Spinal cord (tissue), 10 donors: ENCODE data around the gene POLR3K. TPM values are rescaled to one million over a fixed set of nuclear protein-coding genes. Genes with fewer than 3 reads are reported as not detected.
"Not testable (repeated sequence)": the region's sequence is repeated elsewhere in the genome, so short reads cannot be mapped to it uniquely, and the experiment has no call there.

ENCODE experiments used
- DNase-seq, 6 donors: peaks; one replicate each; pipeline versions ENCODE4 v3.0.0 to v3.0.0-alpha.2; 2013 to 2015; ENCODE audit warnings: low spot score in 6 of 6, low read depth in 4 of 6
- H3K27ac ChIP-seq: one replicate; pipeline ENCODE4 v1.5.1; 2013; ENCODE audit warnings: low read depth, low read length, control low read depth
- H3K27me3 ChIP-seq: one replicate; pipeline ENCODE4 v1.6.1; 2013; ENCODE audit warnings: low read length; ENCODE audit not compliant: control insufficient read depth, insufficient read depth
- H3K36me3 ChIP-seq: one replicate; pipeline ENCODE4 v1.6.1; 2013; ENCODE audit warnings: low read length; ENCODE audit not compliant: control insufficient read depth, insufficient read depth
- H3K4me1 ChIP-seq: one replicate; pipeline ENCODE4 v1.6.1; 2013; ENCODE audit warnings: low read length; ENCODE audit not compliant: control insufficient read depth, insufficient read depth
- H3K4me3 ChIP-seq: one replicate; pipeline ENCODE4 v1.5.1; 2013; ENCODE audit warnings: low read depth, low read length, control low read depth
- H3K9me3 ChIP-seq: one replicate; pipeline ENCODE4 v1.6.1; 2013; ENCODE audit warnings: low read length; ENCODE audit not compliant: control insufficient read depth, insufficient read depth
- WGBS: methylation state at CpG from one replicate; pipeline ENCODE4 v1.1.5; 2013; ENCODE audit warnings: missing lambda C conversion rate; ENCODE audit not compliant: insufficient coverage; 5-methylcytosine and 5-hydroxymethylcytosine counted together
- polyA plus RNA-seq, 2 donors: library from polyadenylated mRNA; unstranded; fragments of 120-200 nt; gene quantifications; one replicate each; pipeline ENCODE4 v1.2.1, GENCODE V29; 2013; ENCODE audit not compliant: insufficient read length in 2 of 2
- total RNA-seq, 2 donors: library from RNA; depleted of rRNA in 1 of 2; stranded (reverse); fragments of 120-200 nt in 1 of 2; fragments of >200 nt in 1 of 2; gene quantifications; one replicate each; pipeline versions ENCODE4 v1.2.3 to v1.2.4, GENCODE V29; 2013 to 2014
- donor health status: healthy.

The POLR3K gene
- total and polyA plus RNA-seq, 4 donors, result 4.6 to 18.8 (median 11.0) TPM

DNA sequence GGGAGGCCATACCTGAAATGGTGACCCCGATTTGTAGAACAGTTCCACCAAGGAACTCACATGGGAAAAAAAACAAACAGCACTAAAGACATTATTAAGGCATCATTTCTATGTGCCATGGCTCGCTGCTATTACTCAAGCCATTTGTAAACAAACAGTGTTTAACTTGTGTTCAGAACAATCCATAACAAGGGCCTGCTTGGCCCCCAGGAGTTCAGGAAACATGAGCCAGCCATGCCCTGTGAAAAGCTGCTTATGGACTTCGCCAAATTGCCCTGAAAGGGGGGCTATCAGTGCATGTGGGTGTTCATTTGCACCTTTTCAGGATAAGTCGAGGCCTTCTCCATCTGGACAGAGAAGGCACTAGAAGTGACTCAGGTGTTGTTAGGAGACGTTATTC, 8.0 kb downstream of the POLR3K start:
- H3K4me3 ChIP-seq, result no peak overlapping the region
- peaks cover 11% of the 10 kb centered on the region for H3K36me3 ChIP-seq
- H3K27me3 ChIP-seq, result no peaks in the 10 kb centered on the region
- no peaks in the 10 kb centered on the region for H3K4me1 ChIP-seq
- 92% methylated on average over 4 of the region's 5 CpGs for WGBS
- H3K27ac ChIP-seq, result no peak overlapping the region
- no peaks in the 10 kb centered on the region for H3K9me3 ChIP-seq
- no peak for DNase-seq

DNA sequence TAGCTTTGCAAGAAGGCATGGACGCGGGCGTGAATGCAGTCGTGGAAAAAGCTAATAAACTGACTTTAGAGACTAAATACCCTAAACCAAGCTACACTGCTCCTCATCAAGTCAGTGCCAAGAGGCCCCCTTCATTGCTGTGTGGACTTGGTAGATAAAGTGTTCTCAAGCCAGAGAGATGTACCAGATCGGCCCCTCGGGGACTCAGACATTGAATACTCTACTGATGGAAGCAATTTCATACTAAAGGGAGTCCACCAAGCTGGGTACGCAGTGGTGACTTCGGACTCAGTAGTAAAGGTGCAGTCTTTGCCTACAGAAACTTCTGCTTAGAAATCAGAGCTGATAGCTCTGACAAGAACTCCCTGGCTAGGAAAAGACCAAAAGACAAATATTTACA, 8.8 kb downstream of the POLR3K start:
- Histone ChIP-seq H3K36me3 (peaks cover 11% of the 10 kb centered on the region), H3K4me3 (no peak overlapping the region), H3K27me3 (no peaks in the 10 kb centered on the region), H3K9me3 (no peaks in the 10 kb centered on the region), H3K4me1 (no peaks in the 10 kb centered on the region), H3K27ac (no peak overlapping the region)
- DNase-seq, result no peak
- 97% methylated on average over 4 of the region's 8 CpGs for WGBS

DNA sequence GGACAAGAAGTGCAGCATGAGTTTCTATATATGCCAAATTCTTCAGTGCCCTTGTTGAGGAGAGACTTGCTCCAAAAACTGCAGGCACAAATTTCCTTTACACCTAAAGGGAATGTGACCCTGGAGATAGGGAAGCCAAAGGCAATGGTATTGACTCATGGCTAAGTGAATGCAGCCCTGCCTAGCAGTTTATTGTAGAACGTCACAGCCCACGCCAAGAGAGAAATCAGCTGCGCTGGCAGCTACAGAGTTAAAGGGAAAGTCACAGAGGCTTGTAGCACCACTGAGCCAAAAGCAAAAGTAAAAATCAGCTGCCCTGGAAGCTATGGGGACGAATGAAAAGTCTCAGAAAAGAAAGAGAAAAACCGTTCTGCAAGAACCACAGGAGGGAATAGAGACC, 10.1 kb downstream of the POLR3K start:
- no peak overlapping the region for H3K4me3 ChIP-seq
- 81% methylated on average over 4 of the region's 5 CpGs for WGBS
- no peaks in the 10 kb centered on the region for H3K9me3 ChIP-seq
- H3K36me3 ChIP-seq, result peaks cover 12% of the 10 kb centered on the region
- H3K4me1 ChIP-seq, result no peaks in the 10 kb centered on the region
- no peak for DNase-seq
- no peaks in the 10 kb centered on the region for H3K27me3 ChIP-seq
- H3K27ac ChIP-seq, result no peak overlapping the region

DNA sequence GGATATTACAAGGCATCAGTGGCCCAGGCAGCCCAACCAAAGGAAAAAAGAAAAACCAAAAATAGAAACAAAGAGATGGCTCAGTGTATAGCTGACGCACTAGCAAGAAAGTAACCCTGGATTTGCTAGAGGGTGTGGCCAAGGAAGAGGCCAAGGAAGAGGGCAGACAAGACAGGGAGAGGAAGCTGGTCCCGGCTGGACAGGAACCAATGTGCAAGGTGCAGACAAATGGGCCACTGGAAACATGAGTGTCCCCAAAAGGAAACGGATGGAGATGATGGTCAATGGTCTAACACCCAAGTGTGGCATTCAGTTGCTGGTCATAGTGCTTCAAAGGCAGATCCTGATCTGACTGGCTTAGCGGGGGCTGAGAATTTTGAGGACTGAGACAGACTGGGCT, 10.7 kb downstream of the POLR3K start:
- H3K36me3 ChIP-seq, result peaks cover 12% of the 10 kb centered on the region
- 95% methylated on average over 4 of the region's 4 CpGs for WGBS
- no peaks in the 10 kb centered on the region for H3K4me1 ChIP-seq
- H3K27ac ChIP-seq, result no peak overlapping the region
- H3K4me3 ChIP-seq, result no peak overlapping the region
- no peaks in the 10 kb centered on the region for H3K9me3 ChIP-seq
- DNase-seq, result no peak
- no peaks in the 10 kb centered on the region for H3K27me3 ChIP-seq

DNA sequence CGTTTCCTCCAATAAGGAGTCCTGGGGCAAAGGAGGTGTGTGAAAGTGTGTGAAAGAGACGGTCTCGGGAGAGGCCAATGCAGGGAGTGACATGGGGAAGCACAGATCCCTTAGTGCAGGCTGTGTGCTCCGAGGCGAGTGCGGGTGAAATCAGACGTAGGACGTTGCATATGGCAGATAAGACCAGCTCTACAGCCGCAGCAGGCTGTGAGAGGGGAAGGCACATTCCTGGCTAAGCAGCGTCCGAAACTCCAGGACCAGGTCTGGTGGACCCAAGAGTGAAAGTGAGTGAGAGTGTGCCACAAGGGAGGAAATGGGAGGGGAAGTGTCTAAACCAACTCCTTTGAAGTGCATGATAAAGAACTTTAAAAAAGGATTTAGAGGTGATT, 11.3 kb downstream of the POLR3K start:
- no peak for DNase-seq
- no peak overlapping the region for H3K27ac ChIP-seq
- no peaks in the 10 kb centered on the region for H3K9me3 ChIP-seq
- WGBS, result 96% methylated on average over 11 of the region's 11 CpGs
- H3K4me3 ChIP-seq, result no peak overlapping the region
- no peaks in the 10 kb centered on the region for H3K4me1 ChIP-seq
- H3K36me3 ChIP-seq, result peaks cover 12% of the 10 kb centered on the region
- H3K27me3 ChIP-seq, result no peaks in the 10 kb centered on the region

DNA sequence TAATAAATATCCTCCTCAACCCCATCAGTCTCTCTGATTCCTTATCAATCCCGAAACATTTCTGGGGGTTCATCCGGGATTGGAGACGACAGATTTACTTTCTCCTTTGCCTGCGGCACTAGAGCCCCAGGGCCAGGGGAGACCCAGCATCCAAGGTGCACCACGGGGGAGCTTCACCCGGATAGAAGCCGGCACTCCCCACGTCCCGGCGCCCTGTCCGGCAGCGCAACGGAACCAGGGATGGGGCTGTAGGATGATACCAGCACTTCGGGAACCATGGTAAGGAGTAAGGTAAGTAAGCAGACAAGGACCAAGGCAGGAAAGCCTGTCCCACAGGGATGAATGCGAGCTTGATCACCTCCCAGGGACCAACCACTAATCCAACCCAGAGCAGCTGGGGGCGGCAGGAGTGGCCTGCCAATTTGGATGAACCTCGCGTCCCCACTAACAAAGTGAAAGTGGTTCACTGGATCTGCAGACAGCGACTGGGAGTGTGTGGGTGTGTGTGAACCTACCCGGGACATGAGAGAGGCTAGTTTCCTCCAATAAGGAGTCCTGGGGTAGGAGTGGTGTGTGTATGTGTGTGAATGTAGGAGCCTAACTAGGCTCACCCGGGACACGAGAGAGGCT, 11.9 kb downstream of the POLR3K start:
- Histone ChIP-seq H3K27ac (no peak overlapping the region), H3K36me3 (peaks cover 12% of the 10 kb centered on the region), H3K9me3 (no peaks in the 10 kb centered on the region), H3K27me3 (no peaks in the 10 kb centered on the region), H3K4me1 (no peaks in the 10 kb centered on the region), H3K4me3 (no peak overlapping the region)
- DNase-seq, result no peak
- 95% methylated on average over 16 of the region's 22 CpGs for WGBS

DNA sequence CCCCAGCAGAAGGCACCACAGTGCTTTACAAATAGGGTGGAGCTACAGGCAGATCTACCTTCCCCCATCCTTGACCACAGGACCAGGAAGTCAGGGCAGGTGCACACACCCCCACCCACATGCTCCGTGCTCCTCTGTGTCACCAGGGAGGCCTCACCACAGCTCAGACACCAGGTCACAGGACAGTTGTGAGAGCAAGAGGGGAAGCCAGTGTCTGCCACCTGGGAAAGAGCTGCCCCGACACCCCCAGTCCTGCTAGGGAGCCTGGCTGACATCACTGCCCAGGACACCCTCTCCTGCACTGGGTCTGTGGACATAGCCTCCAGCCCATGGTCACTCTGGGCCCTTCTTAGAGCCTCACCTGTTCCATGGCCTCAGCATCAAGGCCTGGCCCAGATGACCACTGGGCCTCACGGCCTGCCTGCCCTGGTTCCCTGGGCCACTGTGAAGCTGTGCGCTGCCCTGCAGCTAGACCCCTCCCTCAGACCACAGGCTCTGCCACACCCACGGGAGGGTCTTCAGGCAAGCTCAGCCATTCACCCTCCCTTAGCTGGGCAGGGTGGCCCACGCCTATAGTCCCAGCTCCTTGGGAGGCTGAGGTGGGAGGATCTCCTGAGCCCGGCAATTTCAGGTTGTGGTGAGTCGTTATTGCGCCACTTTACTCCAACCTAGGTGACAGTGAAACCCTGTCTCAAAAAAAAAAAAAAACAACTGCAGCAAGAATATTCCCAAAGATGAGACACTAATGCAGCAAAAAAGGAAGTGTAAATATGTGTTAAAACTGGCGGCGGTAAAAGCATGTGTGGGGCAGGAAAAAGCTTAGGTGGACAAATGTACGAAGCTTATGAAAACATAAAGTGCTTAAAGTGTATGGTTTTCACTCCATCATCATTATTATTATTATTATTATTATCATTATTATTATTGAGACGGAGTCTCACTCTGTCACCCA, 14.2 kb downstream of the POLR3K start:
- H3K36me3 ChIP-seq, result peaks cover 12% of the 10 kb centered on the region
- no peak for DNase-seq
- no peak overlapping the region for H3K4me3 ChIP-seq
- WGBS, result 71% methylated on average over 4 of the region's 13 CpGs
- H3K9me3 ChIP-seq, result no peaks in the 10 kb centered on the region
- H3K27me3 ChIP-seq, result no peaks in the 10 kb centered on the region
- H3K4me1 ChIP-seq, result no peaks in the 10 kb centered on the region
- H3K27ac ChIP-seq, result no peak overlapping the region

DNA sequence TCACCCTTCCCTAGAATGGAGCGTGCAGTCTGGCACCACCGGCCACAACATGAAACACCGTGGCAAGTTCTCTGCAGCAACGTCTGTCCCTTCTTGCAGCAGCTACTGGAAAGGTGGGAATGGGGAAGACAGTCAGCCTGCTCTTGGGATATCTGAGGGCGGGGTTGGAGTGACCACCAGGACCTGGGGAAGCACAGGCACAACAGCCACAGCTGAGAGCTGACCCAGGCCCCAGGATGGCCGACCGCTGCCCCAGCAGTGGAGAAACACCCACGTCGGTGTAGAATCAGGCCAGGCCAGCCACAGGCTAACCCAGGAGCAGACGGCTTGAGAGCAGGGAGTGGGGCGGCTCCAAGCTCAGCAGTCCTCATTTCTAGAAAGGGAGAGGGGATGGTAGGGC, 15.2 kb downstream of the POLR3K start:
- not testable (repeated sequence) for H3K9me3 ChIP-seq, H3K27ac ChIP-seq, H3K27me3 ChIP-seq, H3K4me3 ChIP-seq, H3K4me1 ChIP-seq, DNase-seq
- H3K36me3 ChIP-seq, result peaks cover 12% of the 10 kb centered on the region
- 90% methylated on average over 9 of the region's 11 CpGs for WGBS

DNA sequence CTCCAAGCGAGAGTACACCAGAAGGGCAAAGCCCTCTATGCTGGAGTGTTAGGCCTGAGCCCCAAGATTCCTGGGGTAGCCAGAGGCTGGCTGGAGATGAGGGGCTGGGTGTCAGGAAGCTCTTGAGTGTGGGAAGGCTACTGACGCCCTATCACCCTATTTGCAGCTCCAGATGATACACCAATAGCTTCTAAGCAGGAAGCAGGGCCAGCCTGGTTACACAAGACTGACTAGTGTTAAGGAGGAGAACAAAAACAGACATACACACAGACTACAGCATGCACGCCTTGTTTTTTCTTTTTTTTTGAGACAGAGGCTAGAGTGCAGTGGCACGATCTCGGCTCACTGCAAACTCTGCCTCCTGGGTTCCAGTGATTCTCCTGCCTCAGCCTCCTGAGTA, 15.9 kb downstream of the POLR3K start:
- H3K4me3 ChIP-seq, result no peak overlapping the region
- WGBS, result 100% methylated on average over 1 of the region's 5 CpGs
- no peak overlapping the region for H3K27ac ChIP-seq
- no peaks in the 10 kb centered on the region for H3K9me3 ChIP-seq
- no peak for DNase-seq
- H3K4me1 ChIP-seq, result no peaks in the 10 kb centered on the region
- H3K36me3 ChIP-seq, result peaks cover 12% of the 10 kb centered on the region
- H3K27me3 ChIP-seq, result no peaks in the 10 kb centered on the region
